ENCODE measurements around the gene CCDC85A.

Gene CCDC85A

DNA sequence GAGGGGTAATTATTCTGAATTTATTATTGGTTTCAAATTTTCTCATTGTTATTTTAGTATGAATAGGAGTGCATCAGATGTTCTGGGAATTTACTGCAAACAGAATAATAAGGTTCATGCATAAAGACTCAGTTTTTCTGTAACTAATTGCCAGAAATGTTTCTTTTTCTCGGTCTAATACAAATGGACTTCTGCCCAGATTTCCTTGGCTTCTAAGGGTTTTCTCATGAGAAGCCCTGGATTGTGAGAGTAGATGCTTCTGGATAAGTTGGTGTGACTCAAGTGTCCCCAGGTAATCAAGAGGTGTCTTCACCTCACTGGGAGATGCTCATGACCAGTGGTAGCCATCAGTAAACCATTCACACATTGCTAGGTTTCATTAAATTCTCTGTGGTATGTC lies 78.5 kb downstream of the CCDC85A start:
- TF ChIP-seq EZH2phosphoT487 (IDR thresholded peaks at IDR 0.05; ENCODE audit: borderline replicate concordance) = no peak
- TF ChIP-seq, protein P1, sequence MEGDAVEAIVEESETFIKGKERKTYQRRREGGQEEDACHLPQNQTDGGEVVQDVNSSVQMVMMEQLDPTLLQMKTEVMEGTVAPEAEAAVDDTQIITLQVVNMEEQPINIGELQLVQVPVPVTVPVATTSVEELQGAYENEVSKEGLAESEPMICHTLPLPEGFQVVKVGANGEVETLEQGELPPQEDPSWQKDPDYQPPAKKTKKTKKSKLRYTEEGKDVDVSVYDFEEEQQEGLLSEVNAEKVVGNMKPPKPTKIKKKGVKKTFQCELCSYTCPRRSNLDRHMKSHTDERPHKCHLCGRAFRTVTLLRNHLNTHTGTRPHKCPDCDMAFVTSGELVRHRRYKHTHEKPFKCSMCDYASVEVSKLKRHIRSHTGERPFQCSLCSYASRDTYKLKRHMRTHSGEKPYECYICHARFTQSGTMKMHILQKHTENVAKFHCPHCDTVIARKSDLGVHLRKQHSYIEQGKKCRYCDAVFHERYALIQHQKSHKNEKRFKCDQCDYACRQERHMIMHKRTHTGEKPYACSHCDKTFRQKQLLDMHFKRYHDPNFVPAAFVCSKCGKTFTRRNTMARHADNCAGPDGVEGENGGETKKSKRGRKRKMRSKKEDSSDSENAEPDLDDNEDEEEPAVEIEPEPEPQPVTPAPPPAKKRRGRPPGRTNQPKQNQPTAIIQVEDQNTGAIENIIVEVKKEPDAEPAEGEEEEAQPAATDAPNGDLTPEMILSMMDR (conservative IDR thresholded peaks at IDR 0.05; ENCODE audit: low read length) = no peak
- no peaks in the 10 kb centered on the region for H4K20me1 ChIP-seq (ENCODE audit: insufficient read depth, low read length, poor library complexity, severe bottlenecking)

DNA sequence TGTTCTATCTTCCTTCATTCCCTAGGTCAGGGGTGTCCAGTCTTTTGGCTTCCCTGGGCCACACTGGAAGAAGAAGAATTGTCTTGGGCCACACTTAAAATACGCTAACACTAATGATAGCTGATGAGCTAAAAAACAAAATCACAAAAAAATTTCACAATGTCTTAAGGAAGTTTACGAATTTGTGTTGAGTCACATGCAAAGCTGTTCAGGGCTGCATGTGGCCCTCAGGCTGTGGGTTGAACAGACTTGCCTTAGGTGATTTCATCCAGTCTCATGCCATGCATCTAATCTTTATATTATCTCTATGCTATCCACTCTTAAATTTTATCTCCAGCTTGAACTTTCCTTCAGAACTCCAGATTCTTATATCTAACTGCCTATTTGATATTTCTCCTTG lies 80.1 kb downstream of the CCDC85A start:
- Histone ChIP-seq H3K9me2 (replicated peaks; ENCODE audit: low read depth, low read length) (no peaks in the 10 kb centered on the region), H3K27me3 (ENCODE audit: insufficient read depth, low read length, poor library complexity, severe bottlenecking) (no peaks in the 10 kb centered on the region), H3K4me3 (ENCODE audit: low read length, poor library complexity, severe bottlenecking) (no peak overlapping the region), H4K20me1 (ENCODE audit: insufficient read depth, low read length, poor library complexity, severe bottlenecking) (no peaks in the 10 kb centered on the region), H3K36me3 (ENCODE audit: insufficient read depth, low read length) (no peaks in the 10 kb centered on the region), H3K9me3 (ENCODE audit: insufficient read depth, low read depth, low read length) (no peaks in the 10 kb centered on the region), H3F3A (ENCODE audit: low read depth) (no peaks in the 10 kb centered on the region), H3K79me2 (ENCODE audit: insufficient read depth, low read length) (no peaks in the 10 kb centered on the region), H3K4me1 (ENCODE audit: insufficient read depth, low read length, poor library complexity, severe bottlenecking) (no peaks in the 10 kb centered on the region), H3K4me2 (ENCODE audit: low read depth, low read length, poor library complexity, severe bottlenecking) (no peak overlapping the region), H2AFZ (ENCODE audit: low read length) (no peak overlapping the region), H3K9ac (ENCODE audit: low read depth, low read length, poor library complexity, severe bottlenecking) (no peak overlapping the region)
- TF ChIP-seq, protein P1 (conservative IDR thresholded peaks at IDR 0.05; ENCODE audit: low read length) = no peak
- no peak for TF ChIP-seq EZH2phosphoT487 (IDR thresholded peaks at IDR 0.05; ENCODE audit: borderline replicate concordance)

More for the DNA sequence above, 78.5 kb downstream of the CCDC85A start:
- no peak overlapping the region for H2AFZ ChIP-seq (ENCODE audit: low read length)
- no peak overlapping the region for H3K9ac ChIP-seq (ENCODE audit: low read depth, low read length, poor library complexity, severe bottlenecking)
- no peaks in the 10 kb centered on the region for H3K36me3 ChIP-seq (ENCODE audit: insufficient read depth, low read length)
- no peak overlapping the region for H3K4me3 ChIP-seq (ENCODE audit: low read length, poor library complexity, severe bottlenecking)
- H3F3A ChIP-seq (ENCODE audit: low read depth) = no peaks in the 10 kb centered on the region
- no peaks in the 10 kb centered on the region for H3K27me3 ChIP-seq (ENCODE audit: insufficient read depth, low read length, poor library complexity, severe bottlenecking)
- H3K9me3 ChIP-seq (ENCODE audit: insufficient read depth, low read depth, low read length) = no peaks in the 10 kb centered on the region
- no peaks in the 10 kb centered on the region for H3K79me2 ChIP-seq (ENCODE audit: insufficient read depth, low read length)
- no peak overlapping the region for H3K4me2 ChIP-seq (ENCODE audit: low read depth, low read length, poor library complexity, severe bottlenecking)
- no peaks in the 10 kb centered on the region for H3K9me2 ChIP-seq (replicated peaks; ENCODE audit: low read depth, low read length)
- H3K4me1 ChIP-seq (ENCODE audit: insufficient read depth, low read length, poor library complexity, severe bottlenecking) = no peaks in the 10 kb centered on the region

DNA sequence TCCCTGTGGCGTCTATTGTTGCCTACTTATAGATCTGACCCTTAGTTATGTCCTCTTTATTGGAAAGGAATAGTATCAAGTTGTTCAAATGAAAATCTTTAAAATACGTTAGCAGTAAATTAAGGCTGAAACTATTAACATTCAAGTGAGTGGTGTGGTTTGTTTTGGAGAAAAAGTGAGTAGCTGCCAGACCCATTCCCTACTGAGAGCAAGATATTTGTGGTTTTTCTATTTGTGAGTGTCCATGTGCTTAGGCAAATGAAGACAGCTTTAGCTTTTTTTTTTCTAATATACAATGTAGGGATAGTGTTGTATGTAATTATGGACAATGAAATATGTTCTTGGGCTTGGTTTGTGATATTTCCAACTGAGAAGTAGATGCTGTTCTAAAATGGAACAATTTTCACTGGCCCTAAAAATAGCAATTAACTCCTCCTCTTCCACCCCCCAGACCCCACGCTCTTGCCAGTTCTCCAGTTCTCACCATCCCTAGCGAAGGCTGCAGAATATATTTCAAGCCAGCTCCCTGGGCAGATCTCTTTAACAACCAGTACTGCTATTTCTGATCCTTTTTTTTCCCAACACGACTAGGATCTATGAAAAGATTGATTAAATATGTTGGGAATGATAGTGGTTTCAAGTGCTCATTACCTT lies 83.1 kb downstream of the CCDC85A start:
- no peaks in the 10 kb centered on the region for H3F3A ChIP-seq (ENCODE audit: low read depth)
- H3K36me3 ChIP-seq (ENCODE audit: insufficient read depth, low read length) = no peaks in the 10 kb centered on the region
- H3K9ac ChIP-seq (ENCODE audit: low read depth, low read length, poor library complexity, severe bottlenecking) = no peak overlapping the region
- no peaks in the 10 kb centered on the region for H3K9me2 ChIP-seq (replicated peaks; ENCODE audit: low read depth, low read length)
- no peak overlapping the region for H2AFZ ChIP-seq (ENCODE audit: low read length)
- no peaks in the 10 kb centered on the region for H4K20me1 ChIP-seq (ENCODE audit: insufficient read depth, low read length, poor library complexity, severe bottlenecking)
- H3K9me3 ChIP-seq (ENCODE audit: insufficient read depth, low read depth, low read length) = no peaks in the 10 kb centered on the region
- TF ChIP-seq, protein P1 (conservative IDR thresholded peaks at IDR 0.05; ENCODE audit: low read length) = no peak
- no peak for TF ChIP-seq EZH2phosphoT487 (IDR thresholded peaks at IDR 0.05; ENCODE audit: borderline replicate concordance)
- no peak overlapping the region for H3K4me2 ChIP-seq (ENCODE audit: low read depth, low read length, poor library complexity, severe bottlenecking)
- no peaks in the 10 kb centered on the region for H3K4me1 ChIP-seq (ENCODE audit: insufficient read depth, low read length, poor library complexity, severe bottlenecking)
- no peak overlapping the region for H3K4me3 ChIP-seq (ENCODE audit: low read length, poor library complexity, severe bottlenecking)
- H3K79me2 ChIP-seq (ENCODE audit: insufficient read depth, low read length) = no peaks in the 10 kb centered on the region
- H3K27me3 ChIP-seq (ENCODE audit: insufficient read depth, low read length, poor library complexity, severe bottlenecking) = no peaks in the 10 kb centered on the region
